Raji (cell line): Measurements from ENCODE around the gene GLT6D1.

ENCODE experiments used
- POLR2A ChIP-seq: IDR thresholded peaks from 2 replicates; pipeline ENCODE4 v1.6.1; 2011; ENCODE audit warnings: low read depth, low read length, control low read depth; ENCODE audit not compliant: insufficient read depth

Gene GLT6D1, protein sequence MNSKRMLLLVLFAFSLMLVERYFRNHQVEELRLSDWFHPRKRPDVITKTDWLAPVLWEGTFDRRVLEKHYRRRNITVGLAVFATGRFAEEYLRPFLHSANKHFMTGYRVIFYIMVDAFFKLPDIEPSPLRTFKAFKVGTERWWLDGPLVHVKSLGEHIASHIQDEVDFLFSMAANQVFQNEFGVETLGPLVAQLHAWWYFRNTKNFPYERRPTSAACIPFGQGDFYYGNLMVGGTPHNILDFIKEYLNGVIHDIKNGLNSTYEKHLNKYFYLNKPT

GRCh38 chr9:135639196-135639595 lies at the start of gene GLT6D1:
Gene GLT6D1, minus strand, starts transcription at chr9:135639540. Its CDS starts 353 bp downstream, at chr9:135639187.
- TF ChIP-seq POLR2A: no peak

GRCh38 chr9:135689011-135689410 lies 49.7 kb upstream of the GLT6D1 start:
- TF ChIP-seq POLR2A: no peak

- no peak for TF ChIP-seq POLR2A
Observed at GRCh38 chr9:135687216-135687615, 47.9 kb upstream of the GLT6D1 start.

GRCh38 chr9:135684691-135685090 lies 45.4 kb upstream of the GLT6D1 start:
- TF ChIP-seq POLR2A: no peak

DNA sequence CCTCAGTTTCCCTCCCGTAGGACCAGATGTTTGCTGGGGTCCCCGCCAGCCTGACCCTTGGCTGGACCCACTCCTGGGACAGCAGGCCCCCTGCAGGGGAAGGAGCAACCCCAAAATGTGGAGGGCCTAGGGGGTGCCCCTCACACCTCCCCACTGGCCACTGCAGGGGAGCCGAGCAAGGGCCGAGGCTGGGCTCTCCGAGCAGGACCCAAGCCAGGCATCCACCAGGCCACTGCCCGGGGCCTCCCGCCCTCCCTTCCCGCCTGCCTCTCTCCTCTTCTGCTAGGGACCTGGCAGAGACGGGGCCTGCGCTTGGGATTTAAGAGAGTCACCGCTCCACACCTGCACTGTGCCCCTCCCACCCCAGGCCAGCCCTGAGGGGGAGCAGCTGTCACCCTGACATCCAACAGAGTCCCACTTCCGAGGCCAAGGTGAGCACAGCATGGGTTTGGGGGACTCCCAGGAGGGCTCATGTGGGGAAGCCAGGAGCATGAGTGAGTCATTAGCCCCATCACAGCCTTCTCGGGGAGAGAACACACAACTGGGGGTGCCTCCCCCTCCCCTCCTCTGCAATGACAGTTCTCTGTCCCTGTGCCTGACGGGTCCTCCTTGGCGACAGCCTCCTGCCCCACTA lies 44.2 kb upstream of the GLT6D1 start:
- TF ChIP-seq POLR2A: no peak

- TF ChIP-seq POLR2A: no peak
Observed at GRCh38 chr9:135681161-135681560, 41.8 kb upstream of the GLT6D1 start.

- TF ChIP-seq POLR2A: no peak
Observed at GRCh38 chr9:135680056-135680455, 40.7 kb upstream of the GLT6D1 start.

- TF ChIP-seq POLR2A: no peak
Observed at GRCh38 chr9:135678236-135679017, 39.1 kb upstream of the GLT6D1 start.

DNA sequence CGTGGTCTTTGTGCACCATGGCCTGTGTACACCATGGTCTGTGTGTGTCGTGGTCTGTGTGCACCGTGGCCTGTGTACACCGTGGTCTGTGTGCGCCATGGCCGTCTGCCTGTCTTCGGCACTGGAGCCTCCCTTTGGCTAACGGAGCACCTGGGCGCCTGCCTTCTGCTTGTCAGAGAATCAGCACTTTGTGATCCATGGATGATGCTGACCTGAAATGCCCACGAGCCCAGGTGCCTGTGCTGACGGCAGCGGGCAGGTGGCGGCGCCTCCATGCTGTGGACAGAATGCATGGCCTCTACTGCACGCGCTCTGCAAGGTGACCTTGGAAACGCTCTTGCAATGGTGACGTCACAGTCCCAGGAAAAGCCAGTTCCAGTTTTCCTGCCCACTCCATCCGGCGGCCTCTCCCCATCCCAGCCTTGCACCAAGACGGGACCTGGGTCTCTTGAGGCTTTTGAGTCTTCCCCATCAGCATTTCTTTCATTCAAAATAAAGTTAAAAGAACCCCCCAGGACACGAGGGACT lies 38.4 kb upstream of the GLT6D1 start:
- TF ChIP-seq POLR2A: no peak

GRCh38 chr9:135676891-135677290 lies 37.6 kb upstream of the GLT6D1 start:
- TF ChIP-seq POLR2A: no peak

- TF ChIP-seq POLR2A: no peak
Observed at GRCh38 chr9:135674977-135675376, 35.6 kb upstream of the GLT6D1 start.

GRCh38 chr9:135673941-135674340 lies 34.6 kb upstream of the GLT6D1 start:
- no peak for TF ChIP-seq POLR2A

DNA sequence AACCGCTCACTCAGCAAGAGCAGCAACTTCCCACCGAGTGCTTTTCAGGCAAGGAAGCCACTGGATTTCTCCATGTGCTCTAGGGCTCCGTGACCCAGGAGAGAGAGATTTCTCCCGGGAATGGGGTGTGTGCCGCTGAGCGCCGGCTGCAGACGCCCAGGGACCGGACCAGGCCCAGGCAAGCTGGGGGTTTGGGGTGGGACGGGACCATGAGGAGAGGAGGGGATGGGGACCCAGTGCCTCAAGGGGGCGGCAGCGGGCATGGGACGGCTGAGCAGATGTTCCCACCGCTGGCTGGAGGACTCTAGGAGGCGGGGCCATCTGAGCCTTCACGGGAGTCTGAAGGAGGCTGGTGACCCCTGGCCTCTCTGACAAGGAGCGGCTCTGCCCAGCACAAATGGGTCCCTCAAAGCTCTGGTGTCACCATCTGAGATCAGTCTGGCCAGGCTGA lies 32.3 kb upstream of the GLT6D1 start:
- no peak for TF ChIP-seq POLR2A

GRCh38 chr9:135670721-135671590 lies 31.6 kb upstream of the GLT6D1 start:
- TF ChIP-seq POLR2A: no peak
